Body of pancreas (tissue), 4 donors: Measurements from ENCODE around the gene HHAT. TPM values are rescaled to one million over a fixed set of nuclear protein-coding genes. Genes with fewer than 3 reads are reported as not detected.
"Not testable (repeated sequence)": the region's sequence is repeated elsewhere in the genome, so short reads cannot be mapped to it uniquely, and the experiment has no call there.

Experiments used
- ATAC-seq: fragments of 150-250 bp; one replicate; pipeline ENCODE4 v1.9.1; 2016
- DNase-seq, 4 donors: peaks; one replicate each; pipeline ENCODE4 v3.0.0-alpha.2; 2019
- H3K27ac ChIP-seq, 4 donors: fragments of 200-600 bp; sonication (generic); 1 replicate in 3 of 4; 2 replicates in 1 of 4; pipeline versions ENCODE4 v1.5.1 to v1.6.1; 2016 to 2019; ENCODE audit warnings: mild to moderate bottlenecking in 1 of 4, mixed read lengths in 1 of 4, moderate library complexity in 1 of 4
- H3K27me3 ChIP-seq, 2 donors: fragments of 200-600 bp; sonication (generic); one replicate each; pipeline ENCODE4 v1.6.0; 2016; ENCODE audit warnings: mild to moderate bottlenecking in 1 of 2
- H3K36me3 ChIP-seq, 2 donors: fragments of 200-600 bp; sonication (generic); replicated peaks in 1 of 2; 2 replicates each; pipeline ENCODE4 v1.5.1; 2016; ENCODE audit warnings: low read depth in 2 of 2; ENCODE audit not compliant: insufficient read depth in 1 of 2
- H3K4me1 ChIP-seq: fragments of 200-600 bp; sonication (generic); one replicate; pipeline ENCODE4 v1.6.0; 2016
- H3K4me3 ChIP-seq, 2 donors: fragments of 200-600 bp; sonication (generic); 1 replicate in 1 of 2; 2 replicates in 1 of 2; pipeline ENCODE4 v1.5.1; 2016 to 2019
- H3K9me3 ChIP-seq, 3 donors: fragments of 200-600 bp; sonication (generic); 1 replicate in 2 of 3; 2 replicates in 1 of 3; pipeline ENCODE4 v1.5.1; 2016
- CTCF ChIP-seq, 7 experiments: fragments of 450-650 bp in 4 of 7; fragments of 200-600 bp in 3 of 7; sonication (generic) in 3 of 7; IDR thresholded peaks; one replicate each; pipeline ENCODE4 v1.5.1; 2016 to 2019; ENCODE audit warnings: antibody characterized with exemption in 7 of 7
- POLR2A ChIP-seq, 3 donors: fragments of 450-650 bp; IDR thresholded peaks; one replicate each; pipeline ENCODE4 v1.6.1; 2016; ENCODE audit warnings: antibody characterized with exemption in 3 of 3, mild to moderate bottlenecking in 2 of 3
- WGBS, 2 donors: methylation state at CpG; one replicate each; pipeline ENCODE4 v1.1.5; 2017; 5-methylcytosine and 5-hydroxymethylcytosine counted together
- intact Hi-C: fragments of 100-400 bp; cut with DNase I; formaldehyde crosslinking; loops from one replicate; pipeline ENCODE4 v1.15.1; 2023
- total RNA-seq, 2 donors: library from RNA; depleted of rRNA; stranded (reverse); fragments of >200 nt; gene quantifications; one replicate each; pipeline ENCODE4 v1.1.0, GENCODE V29; 2016

Gene HHAT
- total RNA-seq, 2 donors from 2014 or later = 4.4 to 19.4 TPM

- Histone ChIP-seq H3K27me3 (no peaks in the 10 kb centered on the region), H3K27ac (no peak overlapping the region), H3K4me1 (no peaks in the 10 kb centered on the region), H3K4me3 (no peak overlapping the region), H3K36me3 (no peaks in the 10 kb centered on the region), H3K9me3 (no peaks in the 10 kb centered on the region)
- 84 to 89% methylated on average over 4 of the region's 4 CpGs for WGBS, 2 donors
- TF ChIP-seq CTCF (IDR thresholded peaks at IDR 0.05) (no peak), POLR2A (IDR thresholded peaks at IDR 0.05) (no peak)
- intact Hi-C loops = loop anchor here (10.0 kb wide), 2 partner anchors 261 to 729 kb away; partner anchors contain the start of gene KCNH1
- no peak for ATAC-seq
- DNase-seq = no peak
These were observed 76.6 kb downstream of the HHAT start for GRCh38 chr1:210405316-210405715.

DNA sequence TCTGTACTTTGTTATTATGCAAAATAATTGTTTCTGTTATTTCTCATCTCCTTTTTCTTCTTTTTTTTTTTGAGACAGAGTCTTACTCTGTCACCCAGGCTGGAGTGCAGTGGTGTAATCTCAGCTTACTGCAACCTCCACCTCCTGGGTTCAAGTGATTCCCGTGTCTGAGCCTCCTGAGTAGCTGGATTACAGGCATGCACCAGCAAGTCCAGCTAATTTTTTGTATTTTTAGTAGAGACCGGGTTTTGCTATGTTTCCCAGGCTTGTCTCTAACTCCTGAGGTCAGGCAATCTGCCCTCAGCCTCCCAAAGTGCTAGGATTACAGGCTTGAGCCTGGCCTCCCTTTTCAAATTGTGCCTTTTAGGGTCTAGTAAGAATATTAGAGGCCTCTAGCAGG lies 77.6 kb downstream of the HHAT start:
- not testable (repeated sequence) for H3K36me3 ChIP-seq, H3K9me3 ChIP-seq, H3K4me3 ChIP-seq, H3K4me1 ChIP-seq, ATAC-seq, H3K27ac ChIP-seq, H3K27me3 ChIP-seq, DNase-seq
- intact Hi-C loops = loop anchor here (10.0 kb wide), 2 partner anchors 262 to 728 kb away; partner anchors contain the start of gene KCNH1
- 58 to 63% methylated on average over 2 of the region's 2 CpGs for WGBS, 2 donors

GRCh38 chr1:210407207-210407886 lies 78.6 kb downstream of the HHAT start:
- ATAC-seq = no peak
- DNase-seq = peak; percentile 62 to 83 (median 68)
- TF ChIP-seq CTCF (IDR thresholded peaks at IDR 0.05) (peak; percentile 82 to 96 (median 90)), POLR2A (IDR thresholded peaks at IDR 0.05) (no peak)
- no peak overlapping the region for H3K27ac ChIP-seq
- no peaks in the 10 kb centered on the region for H3K36me3 ChIP-seq
- no peak overlapping the region for H3K4me3 ChIP-seq
- no peaks in the 10 kb centered on the region for H3K4me1 ChIP-seq
- H3K9me3 ChIP-seq = no peaks in the 10 kb centered on the region
- WGBS, 2 donors = 9 to 21% methylated on average over 8 to 9 of the region's 9 CpGs
- intact Hi-C loops = loop anchor here (10.0 kb wide), 2 partner anchors 263 to 727 kb away; partner anchors contain the start of gene KCNH1
- H3K27me3 ChIP-seq = no peaks in the 10 kb centered on the region

- intact Hi-C loops = loop anchor here (10.0 kb wide), 2 partner anchors 263 to 727 kb away; partner anchors contain the start of gene KCNH1
- no peaks in the 10 kb centered on the region for H3K4me1 ChIP-seq
These were observed 79.2 kb downstream of the HHAT start for GRCh38 chr1:210407887-210408252.

DNA sequence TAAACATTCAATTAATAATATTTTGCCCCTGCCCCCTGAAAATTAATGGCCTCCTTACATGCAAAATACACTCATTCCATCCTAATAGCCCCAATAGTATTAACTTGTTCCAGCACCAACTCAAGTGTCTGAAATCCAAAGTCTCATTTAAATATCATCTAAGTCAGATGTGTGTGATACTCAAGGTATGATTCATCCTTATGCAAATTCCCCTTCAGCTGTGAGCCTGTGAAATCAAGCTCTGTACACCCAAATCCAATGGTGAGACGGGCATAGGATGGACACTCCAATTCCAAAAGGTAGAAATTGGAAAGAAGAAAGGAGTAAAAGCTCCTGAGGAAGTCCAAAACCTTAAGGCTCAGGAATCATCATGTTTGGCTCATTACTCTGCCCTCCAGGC lies 83.5 kb downstream of the HHAT start:
- H3K9me3 ChIP-seq = no peaks in the 10 kb centered on the region
- H3K27ac ChIP-seq = no peak overlapping the region
- H3K4me1 ChIP-seq = no peaks in the 10 kb centered on the region
- no peaks in the 10 kb centered on the region for H3K36me3 ChIP-seq
- TF ChIP-seq CTCF (IDR thresholded peaks at IDR 0.05) (no peak), POLR2A (IDR thresholded peaks at IDR 0.05) (no peak)
- WGBS, 2 donors = 87 to 100% methylated on average over 1 of the region's 1 CpG
- H3K4me3 ChIP-seq = no peak overlapping the region
- intact Hi-C loops = no loop called here
- DNase-seq = no peak
- no peaks in the 10 kb centered on the region for H3K27me3 ChIP-seq
- ATAC-seq = no peak

More at GRCh38 chr1:210407887-210408252, 79.2 kb downstream of the HHAT start:
- H3K27me3 ChIP-seq = no peaks in the 10 kb centered on the region
- 80 to 100% methylated on average over 1 of the region's 1 CpG for WGBS, 2 donors
- ATAC-seq (no peak), DNase-seq (no peak)
- H3K27ac ChIP-seq = no peak overlapping the region
- TF ChIP-seq CTCF (IDR thresholded peaks at IDR 0.05) (no peak), POLR2A (IDR thresholded peaks at IDR 0.05) (no peak)
- H3K36me3 ChIP-seq = no peaks in the 10 kb centered on the region
- H3K4me3 ChIP-seq = no peak overlapping the region
- H3K9me3 ChIP-seq = no peaks in the 10 kb centered on the region
